NCI-H510A (cell line): ENCODE results near the gene DZIP3.

Source experiments
- DNase-seq: peaks from one replicate; lab custom pipeline; 2025; lab: John Stamatoyannopoulos, UW

DZIP3 gene

GRCh38 chr3:108698461-108698860 lies 108.9 kb downstream of the DZIP3 start:
- no peak for DNase-seq

GRCh38 chr3:108705045-108705444 lies 115.5 kb downstream of the DZIP3 start:
- no peak for DNase-seq

GRCh38 chr3:108713009-108713516 lies 123.5 kb downstream of the DZIP3 start:
- no peak for DNase-seq

GRCh38 chr3:108713816-108714215 lies 124.3 kb downstream of the DZIP3 start:
- DNase-seq, result peak; percentile 31

- DNase-seq, result no peak
Observed at GRCh38 chr3:108718454-108718853, 128.9 kb downstream of the DZIP3 start.

GRCh38 chr3:108719178-108719806 lies 129.8 kb downstream of the DZIP3 start:
- DNase-seq, result no peak

- DNase-seq, result no peak
Observed at GRCh38 chr3:108722724-108723123, 133.2 kb downstream of the DZIP3 start.

- DNase-seq, result no peak
Observed at GRCh38 chr3:108724101-108724500, 134.6 kb downstream of the DZIP3 start.

- DNase-seq, result no peak
Observed at GRCh38 chr3:108728105-108728504, 138.6 kb downstream of the DZIP3 start.

- no peak for DNase-seq
Observed at GRCh38 chr3:108728934-108729333, 139.4 kb downstream of the DZIP3 start.

- no peak for DNase-seq
Observed at GRCh38 chr3:108736821-108737220, 147.3 kb downstream of the DZIP3 start.

- DNase-seq, result no peak
Observed at GRCh38 chr3:108742929-108743328, 153.4 kb downstream of the DZIP3 start.
